PC-9 (cell line): ENCODE measurements around the gene TEN1.

Experiments used
- CTCF ChIP-seq: fragments of 200-600 bp; sonication (generic); conservative IDR thresholded peaks from 2 replicates; pipeline ENCODE4 v1.6.1; 2017; ENCODE audit warnings: mixed run types, antibody characterized with exemption, mild to moderate bottlenecking, moderate library complexity
- EZH2 ChIP-seq: fragments of 200-600 bp; sonication (generic); IDR thresholded peaks from 2 replicates; pipeline ENCODE4 v1.8.0; 2017; ENCODE audit warnings: antibody characterized with exemption, low read depth

GRCh38 chr17:76039121-76039520 lies 60.1 kb downstream of the TEN1 start:
- no peak for TF ChIP-seq CTCF
- TF ChIP-seq EZH2 = no peak
